PC-9 (cell line): ENCODE results near the gene KRT77.

ENCODE experiments used
- CTCF ChIP-seq: fragments of 200-600 bp; sonication (generic); conservative IDR thresholded peaks from 2 replicates; pipeline ENCODE4 v1.6.1; 2017; ENCODE audit warnings: mixed run types, antibody characterized with exemption, mild to moderate bottlenecking, moderate library complexity
- EZH2 ChIP-seq: fragments of 200-600 bp; sonication (generic); IDR thresholded peaks from 2 replicates; pipeline ENCODE4 v1.8.0; 2017; ENCODE audit warnings: antibody characterized with exemption, low read depth

DNA sequence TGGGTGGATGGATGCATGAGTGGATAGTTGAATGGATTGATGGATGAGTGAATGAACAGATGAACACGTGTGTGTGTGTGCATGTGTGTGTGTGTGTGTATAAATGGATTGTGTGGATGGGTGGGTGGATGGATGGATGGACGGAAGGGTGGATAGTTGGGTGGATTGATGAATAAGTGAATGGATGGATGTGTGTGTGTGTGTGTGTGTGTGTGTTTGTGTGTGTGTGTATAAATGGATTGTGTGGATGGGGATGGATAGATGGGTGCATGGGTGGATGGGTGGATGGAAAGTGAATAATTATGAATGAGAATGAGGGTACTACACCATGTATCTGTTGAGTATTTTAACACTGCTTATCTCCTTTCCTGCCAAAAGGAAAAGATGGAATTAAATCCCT, 986 bp downstream of the KRT77 start:
- TF ChIP-seq CTCF = no peak
- no peak for TF ChIP-seq EZH2
